ENCODE measurements around the gene C2. TPM values are rescaled to one million over a fixed set of nuclear protein-coding genes. Genes with fewer than 3 reads are reported as not detected.

C2 gene
- total and polyA plus RNA-seq, 2 donors from 2014 or later, result 38.7 to 84.0 TPM

GRCh38 chr6:31961616-31962015, 34.1 kb downstream of the C2 start:
- Histone ChIP-seq H3K9ac (ENCODE audit: low read length in 3 of 3) (no peak overlapping the region), H3K4me3 (ENCODE audit: low read length in 3 of 3) (no peak overlapping the region), H3K27ac (ENCODE audit: low read depth in 2 of 2, low read length in 2 of 2) (no peak overlapping the region), H3K4me1 (ENCODE audit: control insufficient read depth in 2 of 3, insufficient read depth in 2 of 3, low read depth in 1 of 3, low read length in 3 of 3) (peaks cover 5 to 16% (median 13%) of the 10 kb centered on the region in 3 donors), H3K27me3 (ENCODE audit: control insufficient read depth, insufficient read depth, low read length) (no peaks in the 10 kb centered on the region), H3K36me3 (ENCODE audit: control insufficient read depth in 2 of 3, insufficient read depth in 3 of 3, low read length in 3 of 3) (peaks cover 2 to 52% (median 37%) of the 10 kb centered on the region in 3 donors), H3K9me3 (ENCODE audit: control insufficient read depth in 2 of 3, insufficient read depth in 1 of 3, low read length in 3 of 3) (no peaks in the 10 kb centered on the region)
- intact Hi-C loops (cut with DNase I), result no loop called here
- FAIRE-seq, result no peak
- DNase-seq, result no peak
- TF ChIP-seq, protein P1, sequence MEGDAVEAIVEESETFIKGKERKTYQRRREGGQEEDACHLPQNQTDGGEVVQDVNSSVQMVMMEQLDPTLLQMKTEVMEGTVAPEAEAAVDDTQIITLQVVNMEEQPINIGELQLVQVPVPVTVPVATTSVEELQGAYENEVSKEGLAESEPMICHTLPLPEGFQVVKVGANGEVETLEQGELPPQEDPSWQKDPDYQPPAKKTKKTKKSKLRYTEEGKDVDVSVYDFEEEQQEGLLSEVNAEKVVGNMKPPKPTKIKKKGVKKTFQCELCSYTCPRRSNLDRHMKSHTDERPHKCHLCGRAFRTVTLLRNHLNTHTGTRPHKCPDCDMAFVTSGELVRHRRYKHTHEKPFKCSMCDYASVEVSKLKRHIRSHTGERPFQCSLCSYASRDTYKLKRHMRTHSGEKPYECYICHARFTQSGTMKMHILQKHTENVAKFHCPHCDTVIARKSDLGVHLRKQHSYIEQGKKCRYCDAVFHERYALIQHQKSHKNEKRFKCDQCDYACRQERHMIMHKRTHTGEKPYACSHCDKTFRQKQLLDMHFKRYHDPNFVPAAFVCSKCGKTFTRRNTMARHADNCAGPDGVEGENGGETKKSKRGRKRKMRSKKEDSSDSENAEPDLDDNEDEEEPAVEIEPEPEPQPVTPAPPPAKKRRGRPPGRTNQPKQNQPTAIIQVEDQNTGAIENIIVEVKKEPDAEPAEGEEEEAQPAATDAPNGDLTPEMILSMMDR (IDR thresholded peaks at IDR 0.05; ENCODE audit: borderline replicate concordance, extremely low read depth, insufficient read depth), result no peak

DNA sequence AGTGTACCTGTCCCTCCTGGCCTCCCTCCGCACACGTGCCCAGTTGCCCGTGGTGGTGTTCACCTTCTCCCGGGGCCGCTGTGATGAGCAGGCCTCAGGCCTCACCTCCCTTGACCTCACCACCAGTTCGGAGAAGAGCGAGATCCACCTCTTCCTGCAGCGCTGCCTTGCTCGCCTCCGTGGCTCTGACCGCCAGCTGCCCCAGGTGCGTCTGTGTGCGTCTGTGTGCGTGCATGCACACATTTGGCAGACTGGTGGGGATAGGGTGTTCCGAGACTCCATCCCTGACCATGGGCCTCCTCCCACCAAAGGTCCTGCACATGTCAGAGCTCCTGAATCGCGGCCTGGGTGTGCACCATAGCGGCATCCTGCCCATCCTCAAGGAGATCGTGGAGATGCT, 36.4 kb downstream of the C2 start:
- Histone ChIP-seq H3K4me3 (ENCODE audit: low read length in 3 of 3) (no peak overlapping the region), H3K4me1 (ENCODE audit: control insufficient read depth in 2 of 3, insufficient read depth in 2 of 3, low read depth in 1 of 3, low read length in 3 of 3) (peaks cover 4 to 11% (median 5%) of the 10 kb centered on the region in 3 donors), H3K27ac (ENCODE audit: low read depth in 2 of 2, low read length in 2 of 2) (no peak overlapping the region), H3K27me3 (ENCODE audit: control insufficient read depth, insufficient read depth, low read length) (no peaks in the 10 kb centered on the region), H3K36me3 (ENCODE audit: control insufficient read depth in 2 of 3, insufficient read depth in 3 of 3, low read length in 3 of 3) (peaks cover 4 to 65% (median 50%) of the 10 kb centered on the region in 3 donors), H3K9me3 (ENCODE audit: control insufficient read depth in 2 of 3, insufficient read depth in 1 of 3, low read length in 3 of 3) (no peaks in the 10 kb centered on the region), H3K9ac (ENCODE audit: low read length in 3 of 3) (no peak overlapping the region)
- FAIRE-seq (no peak), DNase-seq (no peak)
- intact Hi-C loops (cut with DNase I), result no loop called here
- TF ChIP-seq, protein P1 (IDR thresholded peaks at IDR 0.05; ENCODE audit: borderline replicate concordance, extremely low read depth, insufficient read depth), result no peak

GRCh38 chr6:31965700-31966099, 38.2 kb downstream of the C2 start:
- H3K27me3 ChIP-seq (ENCODE audit: control insufficient read depth, insufficient read depth, low read length), result no peaks in the 10 kb centered on the region
- FAIRE-seq, result no peak
- H3K36me3 ChIP-seq (ENCODE audit: control insufficient read depth in 2 of 3, insufficient read depth in 3 of 3, low read length in 3 of 3), result peaks cover 4 to 64% (median 51%) of the 10 kb centered on the region in 3 donors
- DNase-seq, result no peak
- no peak overlapping the region for H3K27ac ChIP-seq (ENCODE audit: low read depth in 2 of 2, low read length in 2 of 2)
- no peak overlapping the region for H3K9ac ChIP-seq (ENCODE audit: low read length in 3 of 3)
- TF ChIP-seq, protein P1 (IDR thresholded peaks at IDR 0.05; ENCODE audit: borderline replicate concordance, extremely low read depth, insufficient read depth), result no peak
- no peak overlapping the region for H3K4me3 ChIP-seq (ENCODE audit: low read length in 3 of 3)
- intact Hi-C loops (cut with DNase I), result no loop called here
- H3K9me3 ChIP-seq (ENCODE audit: control insufficient read depth in 2 of 3, insufficient read depth in 1 of 3, low read length in 3 of 3), result no peaks in the 10 kb centered on the region
- H3K4me1 ChIP-seq (ENCODE audit: control insufficient read depth in 2 of 3, insufficient read depth in 2 of 3, low read depth in 1 of 3, low read length in 3 of 3), result peaks cover 0 to 5% (median 0%) of the 10 kb centered on the region in 3 donors

DNA sequence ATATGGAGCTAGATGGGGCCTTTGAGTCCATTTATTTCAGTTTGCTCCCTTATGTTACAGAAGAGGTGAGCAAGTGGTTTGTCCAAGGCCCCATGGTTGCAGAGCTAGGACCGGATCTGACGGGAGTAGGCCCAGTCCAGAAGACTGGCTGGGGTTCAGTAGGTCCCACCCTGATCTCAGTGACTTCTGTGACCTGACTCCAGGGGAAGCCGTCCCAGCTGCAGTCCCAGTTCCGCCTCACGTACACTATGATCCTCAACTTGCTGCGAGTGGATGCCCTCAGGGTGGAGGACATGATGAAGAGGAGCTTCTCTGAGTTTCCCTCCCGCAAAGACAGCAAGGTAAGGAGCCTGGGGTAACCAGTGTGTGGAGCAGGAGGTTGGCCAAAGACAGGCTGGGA, 39.0 kb downstream of the C2 start:
- no peak overlapping the region for H3K4me3 ChIP-seq (ENCODE audit: low read length in 3 of 3)
- no peak for FAIRE-seq
- no peak overlapping the region for H3K9ac ChIP-seq (ENCODE audit: low read length in 3 of 3)
- H3K4me1 ChIP-seq (ENCODE audit: control insufficient read depth in 2 of 3, insufficient read depth in 2 of 3, low read depth in 1 of 3, low read length in 3 of 3), result peaks cover 0 to 13% (median 0%) of the 10 kb centered on the region in 3 donors
- H3K9me3 ChIP-seq (ENCODE audit: control insufficient read depth in 2 of 3, insufficient read depth in 1 of 3, low read length in 3 of 3), result no peaks in the 10 kb centered on the region
- H3K27ac ChIP-seq (ENCODE audit: low read depth in 2 of 2, low read length in 2 of 2), result no peak overlapping the region
- intact Hi-C loops (cut with DNase I), result no loop called here
- H3K27me3 ChIP-seq (ENCODE audit: control insufficient read depth, insufficient read depth, low read length), result no peaks in the 10 kb centered on the region
- peaks cover 4 to 56% (median 49%) of the 10 kb centered on the region in 3 donors for H3K36me3 ChIP-seq (ENCODE audit: control insufficient read depth in 2 of 3, insufficient read depth in 3 of 3, low read length in 3 of 3)
- TF ChIP-seq, protein P1 (IDR thresholded peaks at IDR 0.05; ENCODE audit: borderline replicate concordance, extremely low read depth, insufficient read depth), result no peak
- DNase-seq, result no peak
